ENCODE data around the gene MT1A. TPM values are rescaled to one million over a fixed set of nuclear protein-coding genes. Genes with fewer than 3 reads are reported as not detected.

The MT1A gene
- total and polyA plus RNA-seq, 12 donors: 0.71 to 102 (median 3.0) TPM; not detected in 2

- Histone ChIP-seq H3K9me3 (peaks cover 0 to 2% (median 0%) of the 10 kb centered on the region in 11 donors), H3K4me1 (peaks cover 2 to 13% (median 6%) of the 10 kb centered on the region in 9 donors), H3K4me3 (no peak overlapping the region), H3K36me3 (no peaks in the 10 kb centered on the region), H3K27me3 (peaks cover 0 to 6% (median 0%) of the 10 kb centered on the region in 7 donors), H3K27ac (no peak overlapping the region)
- 63 to 64% methylated on average over 9 of the region's 9 CpGs for WGBS, 2 donors
- no peak for ATAC-seq
- intact Hi-C loops (cut with DNase I): loop anchor here (2.0 to 5.0 kb wide), 6 partner anchors 46 to 101 kb away; partner anchors contain the start of gene MT1X (in 1 of the 10)
- no peak for DNase-seq
- no peak for TF ChIP-seq CTCF (IDR thresholded peaks at IDR 0.05)
These were observed 37.1 kb upstream of the MT1A start for GRCh38 chr16:56601325-56601724.

- no peak overlapping the region for H3K4me3 ChIP-seq
- H3K27ac ChIP-seq: peak overlapping the region in 2 of 10 donors; percentile 3 to 42
- H3K36me3 ChIP-seq: no peaks in the 10 kb centered on the region
- 32 to 38% methylated on average over 4 of the region's 4 CpGs for WGBS, 2 donors
- peak in 4 of 8 donors; percentile 10 to 32 (median 15) for ATAC-seq
- peaks cover 14 to 30% (median 26%) of the 10 kb centered on the region in 9 donors for H3K4me1 ChIP-seq
- DNase-seq: peak; percentile 37 to 65
- H3K9me3 ChIP-seq: no peaks in the 10 kb centered on the region
- intact Hi-C loops (cut with DNase I): loop anchor here (1.0 to 5.0 kb wide), 8 partner anchors 44 to 99 kb away; partner anchors contain the start of gene MT1X (in 1 of the 10)
- TF ChIP-seq CTCF (IDR thresholded peaks at IDR 0.05): peak; percentile 36 to 75 (median 57)
- peaks cover 0 to 6% (median 0%) of the 10 kb centered on the region in 7 donors for H3K27me3 ChIP-seq
These were observed 34.9 kb upstream of the MT1A start for GRCh38 chr16:56603589-56603988.

DNA sequence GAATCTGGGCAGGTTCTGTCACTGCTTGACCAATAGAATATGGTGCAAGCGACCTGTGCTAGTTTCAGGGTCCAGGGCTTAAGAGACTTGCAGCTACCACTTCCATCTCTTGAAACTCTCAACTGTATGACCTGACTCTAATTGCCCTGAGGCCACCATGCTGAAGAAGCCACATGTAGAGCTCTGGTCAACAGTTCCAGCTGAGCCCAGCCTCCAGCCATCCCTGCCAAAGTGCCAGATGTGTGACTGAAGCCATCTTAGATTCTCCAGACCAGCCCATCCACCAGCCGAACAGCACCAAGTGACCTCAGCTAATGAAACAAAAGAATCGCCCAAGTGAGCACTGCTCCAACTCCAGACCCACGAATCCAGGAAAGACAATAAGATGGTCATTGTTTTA is 33.5 kb upstream of the MT1A start:
- Histone ChIP-seq H3K27ac (peak overlapping the region in 1 of 10 donors; percentile 94), H3K4me1 (peaks cover 14 to 41% (median 37%) of the 10 kb centered on the region in 9 donors), H3K9me3 (no peaks in the 10 kb centered on the region), H3K27me3 (peaks cover 0 to 6% (median 0%) of the 10 kb centered on the region in 7 donors), H3K36me3 (no peaks in the 10 kb centered on the region), H3K4me3 (no peak overlapping the region)
- no peak for TF ChIP-seq CTCF (IDR thresholded peaks at IDR 0.05)
- intact Hi-C loops (cut with DNase I): loop anchor here (5.0 kb wide), 5 partner anchors 37 to 97 kb away; partner anchors contain the start of gene MT1X (in 5 of the 10)
- 89 to 93% methylated on average over 4 of the region's 4 CpGs for WGBS, 2 donors
- ATAC-seq (no peak), DNase-seq (no peak)

- H3K9me3 ChIP-seq: no peaks in the 10 kb centered on the region
- intact Hi-C loops (cut with DNase I): loop anchor here in 7 of 10 donors (5.0 kb wide), 2 partner anchors 37 to 77 kb away; partner anchors contain the start of gene MT1X (in 4 of the 7)
- ATAC-seq (no peak), DNase-seq (no peak)
- peaks cover 17 to 46% (median 42%) of the 10 kb centered on the region in 9 donors for H3K4me1 ChIP-seq
- 76 to 79% methylated on average over 1 of the region's 1 CpG for WGBS, 2 donors
- H3K4me3 ChIP-seq: no peak overlapping the region
- TF ChIP-seq CTCF (IDR thresholded peaks at IDR 0.05): no peak
- H3K27ac ChIP-seq: peak overlapping the region in 7 of 10 donors; percentile 84 to 99 (median 94)
- H3K36me3 ChIP-seq: no peaks in the 10 kb centered on the region
- peaks cover 0 to 3% (median 0%) of the 10 kb centered on the region in 7 donors for H3K27me3 ChIP-seq
These were observed 33.0 kb upstream of the MT1A start for GRCh38 chr16:56605475-56605874.
